Activated CD8-positive, alpha-beta memory T cell treated with anti-CD3 and anti-CD28 coated beads for 36 hours (primary cell): ENCODE results near the gene FHIP1A. TPM values are rescaled to one million over a fixed set of nuclear protein-coding genes. Genes with fewer than 3 reads are reported as not detected.

ENCODE experiments used
- CTCF ChIA-PET: fragments of 350-600 bp; sonication (Branson Sonifier 250); formaldehyde crosslinking; loops from one replicate; lab custom pipeline; 2021; ENCODE audit warnings: antibody characterized with exemption; lab: Charles Lee
- POLR2A ChIA-PET: fragments of 350-600 bp; sonication (Branson Sonifier 250); formaldehyde crosslinking; loops from one replicate; lab custom pipeline; 2021; ENCODE audit warnings: antibody characterized with exemption; lab: Charles Lee
- total RNA-seq, 2 experiments: library from RNA; stranded (reverse); gene quantifications; one replicate each; pipeline ENCODE4 v1.2.3, GENCODE V29; 2021

The FHIP1A gene
- total RNA-seq, 2 experiments from 2014 or later, result not detected

DNA sequence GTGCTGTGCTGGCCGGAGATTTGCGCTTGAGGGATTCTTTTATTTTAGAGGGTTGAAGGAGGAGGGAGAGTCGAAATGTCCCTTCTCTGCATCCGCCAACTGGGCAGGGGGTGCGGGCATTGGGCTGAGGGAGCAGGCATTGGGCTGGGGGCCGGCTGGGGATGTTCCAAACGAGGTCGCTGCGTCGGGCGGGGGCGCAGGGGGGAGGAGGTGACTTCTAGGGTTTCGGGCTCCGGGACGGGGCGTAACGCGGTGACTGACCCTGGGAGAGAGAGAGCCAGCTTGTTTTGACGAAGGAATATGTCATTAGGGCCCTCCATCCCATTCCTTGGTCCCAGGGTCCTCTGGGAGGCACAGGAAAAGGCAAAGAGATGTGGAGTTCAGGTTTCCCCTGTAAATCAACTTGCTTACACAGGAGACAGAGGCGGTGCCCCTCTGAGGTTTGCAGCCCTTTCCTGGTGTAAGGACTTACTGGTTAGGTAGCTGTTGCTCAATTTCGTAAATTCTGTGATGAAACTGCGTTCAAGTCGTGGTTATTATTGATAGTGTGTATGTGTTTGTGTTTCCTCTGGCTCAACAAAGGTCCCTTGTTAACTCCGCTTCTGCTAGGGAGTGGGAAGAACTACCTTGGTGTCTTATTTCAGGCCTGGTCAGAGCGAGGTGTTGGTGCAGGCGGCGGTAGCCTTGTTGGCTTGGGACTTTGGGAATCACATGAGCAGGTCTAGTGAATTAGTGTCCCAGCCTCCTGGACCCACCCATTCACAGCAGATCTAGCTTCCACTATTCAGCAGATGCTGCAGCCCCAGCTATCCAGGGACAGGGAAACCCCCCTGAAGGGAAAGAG lies 716 bp downstream of the FHIP1A start:
- CTCF ChIA-PET, result no interaction called here
- POLR2A ChIA-PET, result no interaction called here

GRCh38 chr4:151415978-151416377 lies 7.0 kb downstream of the FHIP1A start:
- CTCF ChIA-PET, result interaction anchor here (0.6 kb wide), 1 partner anchor 88 kb away, joined by 3 read pairs; no protein-coding TSS in a partner anchor
- POLR2A ChIA-PET, result no interaction called here

DNA sequence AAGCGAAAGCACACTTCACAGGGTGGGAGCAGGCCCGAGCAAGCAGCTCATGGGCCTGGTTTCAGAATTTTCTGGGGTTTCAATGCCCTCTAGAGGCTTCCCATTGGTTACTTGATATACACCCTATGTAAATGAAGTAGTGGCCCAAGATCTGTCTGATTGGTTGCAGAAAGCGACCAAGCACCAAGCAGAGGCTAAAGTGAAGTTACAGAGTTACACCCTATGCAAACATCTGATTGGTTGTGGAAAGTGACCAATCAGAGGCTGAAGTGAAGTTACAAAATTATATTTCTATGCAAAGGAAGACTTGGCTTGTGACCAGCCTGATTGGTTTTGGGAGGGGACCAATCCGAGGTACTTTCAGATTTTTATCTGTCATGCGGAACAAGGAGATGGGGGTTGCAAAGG lies 8.2 kb downstream of the FHIP1A start:
- CTCF ChIA-PET, result no interaction called here
- POLR2A ChIA-PET, result no interaction called here

DNA sequence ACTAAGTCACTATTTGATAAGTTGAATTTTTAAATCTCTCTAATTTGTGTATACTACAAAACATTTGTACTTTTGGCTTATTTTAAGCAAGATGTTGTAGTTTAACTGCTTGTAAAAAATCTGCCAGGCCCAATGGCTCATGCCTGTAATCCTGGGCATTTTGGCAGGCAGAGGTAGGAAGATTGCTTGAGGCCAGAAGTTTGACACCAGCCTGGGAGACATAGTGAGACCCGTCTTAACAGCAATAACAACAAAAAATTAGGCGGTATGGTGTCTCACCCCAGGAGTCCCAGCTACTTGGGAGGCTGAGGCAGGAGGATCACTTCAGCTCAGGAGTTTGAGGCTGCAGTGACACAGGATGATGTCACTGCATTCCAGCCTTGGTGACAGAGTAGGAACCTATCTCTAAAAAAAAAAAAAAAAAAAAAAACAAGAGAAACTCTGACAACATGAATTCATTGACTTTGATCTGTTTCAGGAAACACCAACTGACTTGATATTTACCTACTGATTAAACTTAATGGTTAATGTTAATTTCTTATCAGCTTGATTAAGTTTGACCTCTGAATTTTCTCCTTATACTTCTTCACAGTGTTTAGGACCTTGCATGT lies 8.9 kb downstream of the FHIP1A start:
- ChIA-PET CTCF (interaction anchor here (0.7 kb wide), 2 partner anchors 18 to 150 kb away, joined by 3 to 6 read pairs; no protein-coding TSS in a partner anchor), POLR2A (no interaction called here)

GRCh38 chr4:151418385-151418784 lies 9.4 kb downstream of the FHIP1A start:
- ChIA-PET POLR2A (no interaction called here), CTCF (no interaction called here)

DNA sequence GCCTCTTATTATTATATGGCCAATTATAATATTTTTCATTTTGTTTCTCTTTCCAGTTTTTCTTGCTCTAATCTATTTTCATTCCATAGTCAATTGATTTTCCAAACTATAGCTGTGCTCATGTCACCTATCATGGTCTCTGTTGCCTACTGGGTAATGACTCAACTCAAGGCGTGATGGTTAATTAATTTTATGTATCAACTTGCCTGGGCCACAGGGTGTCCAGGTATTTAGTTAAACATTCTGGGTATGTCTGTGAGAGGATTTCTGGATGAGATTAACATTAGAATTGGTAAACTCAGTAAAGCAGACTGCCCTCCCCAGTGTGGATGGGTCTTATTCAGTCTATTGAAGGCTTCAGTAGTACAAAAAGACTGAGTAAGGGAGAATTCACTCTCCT lies 9.9 kb downstream of the FHIP1A start:
- ChIA-PET CTCF (no interaction called here), POLR2A (no interaction called here)

DNA sequence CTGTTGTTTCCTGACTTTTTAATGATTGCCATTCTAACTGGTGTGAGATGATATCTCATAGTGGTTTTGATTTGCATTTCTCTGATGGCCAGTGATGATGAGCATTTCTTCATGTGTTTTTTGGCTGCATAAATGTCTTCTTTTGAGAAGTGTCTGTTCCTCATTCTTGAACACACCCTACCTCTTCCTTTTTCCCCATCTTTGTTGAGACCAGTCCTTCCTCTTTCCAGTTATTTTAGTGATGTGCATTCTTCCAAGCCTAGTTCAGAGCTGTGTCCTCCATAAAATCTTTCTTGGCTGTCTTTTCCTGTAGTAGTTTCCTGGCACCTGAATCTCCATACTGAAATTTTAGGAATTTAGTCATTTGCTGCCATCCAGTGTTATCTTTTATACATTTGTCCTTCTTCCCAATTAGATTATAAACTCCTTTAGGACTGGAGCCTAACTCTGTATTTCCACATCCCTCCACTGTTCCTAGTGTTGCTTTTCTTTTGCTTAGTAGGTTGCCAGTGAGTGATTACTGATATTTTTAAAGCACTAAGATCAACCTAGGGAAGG lies 11.4 kb downstream of the FHIP1A start:
- ChIA-PET CTCF (no interaction called here), POLR2A (no interaction called here)

DNA sequence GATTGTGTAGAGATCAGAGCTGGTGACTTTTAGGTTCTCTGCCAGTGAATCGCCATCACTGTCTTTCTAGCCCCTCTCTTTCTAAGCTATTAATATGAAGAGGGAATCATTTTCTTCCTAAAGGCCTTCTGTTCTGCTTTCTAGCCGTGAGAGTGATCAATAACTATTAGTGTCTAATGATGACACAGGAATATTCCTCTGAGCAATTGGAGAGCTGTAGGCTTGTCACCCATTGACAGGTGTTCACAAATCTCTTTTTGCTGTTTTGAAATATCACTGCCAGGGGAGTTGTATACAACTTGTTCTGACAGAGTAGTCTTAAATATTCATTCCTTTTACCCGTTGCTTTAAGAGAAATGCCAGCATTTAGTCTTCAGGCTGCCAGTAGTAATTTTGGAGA lies 13.9 kb downstream of the FHIP1A start:
- CTCF ChIA-PET, result interaction anchor here (0.6 kb wide), 1 partner anchor 9 kb away, joined by 3 read pairs; no protein-coding TSS in a partner anchor

GRCh38 chr4:151426513-151426912 lies 17.5 kb downstream of the FHIP1A start:
- ChIA-PET POLR2A (no interaction called here), CTCF (no interaction called here)

More for the DNA sequence above, 13.9 kb downstream of the FHIP1A start:
- POLR2A ChIA-PET, result no interaction called here

DNA sequence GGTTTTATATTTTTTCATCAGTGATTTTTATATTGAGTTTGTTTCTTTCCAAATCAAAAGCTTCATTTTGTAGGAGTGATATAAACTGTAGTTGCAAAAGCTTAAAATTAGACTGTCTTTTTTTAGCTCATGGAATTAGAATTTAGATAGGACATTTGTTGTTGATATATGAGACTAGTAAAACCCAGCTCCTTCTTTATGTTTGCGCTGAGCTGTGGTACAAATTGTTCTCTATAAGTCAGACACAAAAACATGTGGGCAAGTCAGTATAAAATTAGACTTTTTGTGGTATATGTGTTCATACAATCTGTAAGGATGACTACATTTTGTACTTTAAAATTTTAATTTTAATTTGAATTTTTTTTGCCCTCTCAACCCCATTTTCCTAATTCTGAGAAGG lies 18.3 kb downstream of the FHIP1A start:
- ChIA-PET CTCF (no interaction called here), POLR2A (no interaction called here)

- ChIA-PET CTCF (no interaction called here), POLR2A (no interaction called here)
These were observed 19.4 kb downstream of the FHIP1A start for GRCh38 chr4:151428346-151428745.

- POLR2A ChIA-PET, result no interaction called here
- CTCF ChIA-PET, result no interaction called here
These were observed 21.1 kb downstream of the FHIP1A start for GRCh38 chr4:151429957-151430570.

GRCh38 chr4:151430740-151431457 lies 21.9 kb downstream of the FHIP1A start:
- POLR2A ChIA-PET, result no interaction called here

DNA sequence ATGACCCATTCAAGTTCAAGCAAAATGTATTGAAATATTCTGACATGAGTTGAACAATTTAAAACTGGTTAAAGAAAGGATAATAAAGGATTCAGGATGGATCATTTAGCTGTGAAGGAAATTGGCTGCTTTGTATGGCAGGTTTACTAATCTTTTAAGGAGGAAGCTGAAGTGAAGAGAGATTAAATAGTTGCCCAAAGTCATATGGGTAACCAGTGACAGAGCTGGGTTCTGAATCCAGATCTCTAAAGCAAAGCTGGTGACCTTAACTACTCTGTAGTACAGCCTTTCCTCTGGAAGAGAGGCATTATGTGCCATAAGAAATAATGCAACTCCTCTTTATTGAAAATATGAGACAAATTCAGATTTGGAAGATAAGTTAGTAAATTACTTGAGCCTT lies 22.8 kb downstream of the FHIP1A start:
- ChIA-PET POLR2A (no interaction called here), CTCF (no interaction called here)

More at GRCh38 chr4:151430740-151431457, 21.9 kb downstream of the FHIP1A start:
- CTCF ChIA-PET, result no interaction called here

DNA sequence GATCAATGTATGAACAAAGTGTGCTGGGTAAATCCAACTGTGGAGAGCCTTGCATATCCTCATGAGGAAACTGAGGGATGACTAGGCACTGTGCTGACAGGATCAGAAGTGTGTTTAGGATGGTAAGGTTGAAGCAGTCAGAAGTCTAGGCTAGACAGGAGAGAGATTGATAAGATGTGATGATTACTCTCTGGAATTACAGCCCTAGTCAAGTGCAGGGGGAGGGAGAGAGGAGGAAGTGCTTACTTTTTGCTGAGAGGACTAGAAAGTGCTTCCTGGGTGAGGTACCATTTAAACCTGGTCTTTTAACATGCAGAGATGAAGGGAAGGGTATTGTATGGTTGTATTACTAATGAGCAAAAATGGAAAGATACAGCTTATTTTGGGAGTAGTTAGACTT lies 23.7 kb downstream of the FHIP1A start:
- POLR2A ChIA-PET, result no interaction called here
- CTCF ChIA-PET, result no interaction called here

- POLR2A ChIA-PET, result no interaction called here
- CTCF ChIA-PET, result no interaction called here
These were observed 25.3 kb downstream of the FHIP1A start for GRCh38 chr4:151434183-151434860.

GRCh38 chr4:151436093-151436518 lies 27.1 kb downstream of the FHIP1A start:
- ChIA-PET POLR2A (no interaction called here), CTCF (interaction anchor here (0.6 kb wide), 2 partner anchors 18 to 1686 kb away, joined by 3 to 6 read pairs; no protein-coding TSS in a partner anchor)

- ChIA-PET POLR2A (no interaction called here), CTCF (no interaction called here)
These were observed 28.5 kb downstream of the FHIP1A start for GRCh38 chr4:151437505-151437904.

- CTCF ChIA-PET, result no interaction called here
- POLR2A ChIA-PET, result no interaction called here
These were observed 29.2 kb downstream of the FHIP1A start for GRCh38 chr4:151438154-151438553.
